Transverse colon (tissue), 4 donors: Measurements from ENCODE around the gene MED15.

ENCODE experiments used
- CTCF ChIP-seq, 5 experiments: fragments of 200-600 bp in 3 of 5; fragments of 450-650 bp in 2 of 5; sonication (generic) in 3 of 5; IDR thresholded peaks; 1 replicate in 2 of 5; 2 replicates in 3 of 5; pipeline ENCODE4 v1.5.1; 2016 to 2017; ENCODE audit warnings: antibody characterized with exemption in 5 of 5, inconsistent platforms in 3 of 5, mild to moderate bottlenecking in 2 of 5, moderate library complexity in 1 of 5
- POLR2AphosphoS5 ChIP-seq, 3 donors: sonication (generic); formaldehyde crosslinking; IDR thresholded peaks; one replicate each; pipeline ENCODE4 v1.6.1; 2016; ENCODE audit warnings: antibody characterized with exemption in 3 of 3

GRCh38 chr22:20565079-20565734 lies 57.8 kb downstream of the MED15 start:
- no peak for TF ChIP-seq CTCF (IDR thresholded peaks at IDR 0.05)
- no peak for TF ChIP-seq POLR2AphosphoS5 (IDR thresholded peaks at IDR 0.05)
